HepG2 (cell line): ENCODE results near the gene PKD1L1. TPM values are rescaled to one million over a fixed set of nuclear protein-coding genes. Genes with fewer than 3 reads are reported as not detected.

Experiments used
- ATAC-seq: fragments of 200-7000 bp; cut with Tn5 transposase; 3 replicates; pipeline ENCODE4 v1.9.1; 2020; ENCODE audit warnings: mild to moderate bottlenecking, moderate library complexity
- BruUV-seq: library from RNA; stranded (reverse); fragments of 400-500 nt; replicated peaks from 2 replicates; lab custom pipeline; 2021; lab: Mats Ljungman, UMichigan
- CTCF ChIA-PET: fragments of 300-600 bp; formaldehyde crosslinking; extraction: SDS; loops from one replicate; lab custom pipeline; 2021; ENCODE audit warnings: low total read pairs, inconsistent platforms, low intra/inter-chr PET ratio; lab: Yijun Ruan, JAX
- POLR2A ChIA-PET: fragments of 350-600 bp; sonication (Branson Sonifier 250); formaldehyde crosslinking; loops from one replicate; lab custom pipeline; 2020; ENCODE audit warnings: antibody characterized with exemption, inconsistent platforms; lab: Yijun Ruan, JAX
- DNase-seq: peaks from one replicate; pipeline ENCODE4 v3.0.0-alpha.2; 2015; ENCODE audit warnings: low spot score
- FAIRE-seq: peaks from 3 replicates; lab custom pipeline; 2011; peaks lifted over from hg19 to GRCh38; lab: Jason Lieb, UNC
- H2AFZ ChIP-seq: one replicate; pipeline ENCODE4 v1.6.1; 2011; ENCODE audit warnings: low read length, inconsistent platforms
- H3K27ac ChIP-seq: fragments of 300-600 bp; 3 replicates; pipeline ENCODE4 v1.8.0; 2011; ENCODE audit warnings: mixed run types, mild to moderate bottlenecking, mixed read lengths, low read length, inconsistent platforms; ENCODE audit not compliant: insufficient read depth; ENCODE audit errors: extremely low read length
- H3K27me3 ChIP-seq, 2 experiments: fragments of 200-600 bp in 1 of 2; 2 replicates in 1 of 2; 3 replicates in 1 of 2; pipeline versions ENCODE4 v1.6.0 to v1.8.0; 2011; ENCODE audit warnings: low read length in 2 of 2, mild to moderate bottlenecking in 2 of 2, moderate library complexity in 2 of 2, inconsistent platforms in 1 of 2; ENCODE audit not compliant: insufficient read depth in 2 of 2, control insufficient read depth in 1 of 2
- H3K36me3 ChIP-seq, 2 experiments: fragments of 200-600 bp in 1 of 2; replicated peaks in 1 of 2; 2 replicates in 1 of 2; 3 replicates in 1 of 2; pipeline versions ENCODE4 v1.5.1 to v1.8.0; 2011; ENCODE audit warnings: low read length in 2 of 2, inconsistent platforms in 1 of 2; ENCODE audit not compliant: insufficient read depth in 2 of 2, control insufficient read depth in 1 of 2
- H3K4me1 ChIP-seq: 2 replicates; pipeline ENCODE4 v1.5.1; 2012; ENCODE audit warnings: low read length, inconsistent platforms; ENCODE audit not compliant: insufficient read depth
- H3K4me2 ChIP-seq: 2 replicates; pipeline ENCODE4 v1.6.0; 2011; ENCODE audit warnings: low read depth, low read length, inconsistent platforms
- H3K4me3 ChIP-seq, 3 experiments: fragments of 200-600 bp in 1 of 3; sonication (generic), shearing (Covaris generic) in 1 of 3; replicated peaks in 1 of 3; 2 replicates each; pipeline ENCODE4 v1.5.1; 2011 to 2016; ENCODE audit warnings: low read length in 3 of 3, inconsistent platforms in 2 of 3, low read depth in 2 of 3, mild to moderate bottlenecking in 2 of 3, control low read depth in 1 of 3, mixed read lengths in 1 of 3; ENCODE audit not compliant: insufficient read depth in 1 of 3
- H3K79me2 ChIP-seq: one replicate; pipeline ENCODE4 v1.6.1; 2011; ENCODE audit warnings: low read length, inconsistent platforms; ENCODE audit not compliant: insufficient read depth
- H3K9ac ChIP-seq: 2 replicates; pipeline ENCODE4 v1.6.0; 2011; ENCODE audit warnings: mild to moderate bottlenecking, low read depth, low read length, inconsistent platforms; ENCODE audit not compliant: insufficient read depth
- H3K9me3 ChIP-seq: 2 replicates; pipeline ENCODE4 v1.5.1; 2012; ENCODE audit warnings: mild to moderate bottlenecking, low read length
- H4K20me1 ChIP-seq: 2 replicates; pipeline ENCODE4 v1.6.0; 2011; ENCODE audit warnings: inconsistent platforms, mild to moderate bottlenecking, low read length, moderate library complexity; ENCODE audit not compliant: insufficient read depth
- ADNP ChIP-seq: sonication (generic); formaldehyde crosslinking; IDR thresholded peaks from 2 replicates; pipeline ENCODE4 v1.4.0; 2020; ENCODE audit warnings: missing genetic modification reagents
- AKAP8 ChIP-seq: sonication (generic); formaldehyde crosslinking; IDR thresholded peaks from 2 replicates; pipeline ENCODE4 v1.5.1; 2020; ENCODE audit warnings: mild to moderate bottlenecking, missing genetic modification reagents
- HCFC1 ChIP-seq: fragments of 150-350 bp; IDR thresholded peaks from 2 replicates; pipeline ENCODE4 v1.6.1; 2014; ENCODE audit warnings: low read depth, low read length
- HNRNPLL ChIP-seq: fragments of 200-400 bp; formaldehyde crosslinking; IDR thresholded peaks from 2 replicates; pipeline ENCODE4 v1.6.1; 2017; ENCODE audit warnings: mild to moderate bottlenecking, low read depth, low read length; ENCODE audit not compliant: poor library complexity, severe bottlenecking
- NCOA5 ChIP-seq: sonication (generic); formaldehyde crosslinking; IDR thresholded peaks from 2 replicates; pipeline ENCODE4 v1.4.0; 2020; ENCODE audit warnings: missing genetic modification reagents
- NFE2 ChIP-seq: sonication (generic); formaldehyde crosslinking; IDR thresholded peaks from 2 replicates; pipeline ENCODE4 v1.4.0; 2020; ENCODE audit warnings: missing genetic modification reagents
- NFRKB ChIP-seq: fragments of 450-650 bp; IDR thresholded peaks from 2 replicates; pipeline ENCODE4 v1.6.1; 2017
- RBFOX2 ChIP-seq: fragments of 200-400 bp; formaldehyde crosslinking; IDR thresholded peaks from 2 replicates; pipeline ENCODE4 v1.6.1; 2017; ENCODE audit warnings: low read depth, mild to moderate bottlenecking, low read length
- ZFP36L2 ChIP-seq: sonication (generic); formaldehyde crosslinking; IDR thresholded peaks from 2 replicates; pipeline ENCODE4 v1.4.0; 2020; ENCODE audit warnings: missing genetic modification reagents
- ZNF143 ChIP-seq: sonication (generic); formaldehyde crosslinking; IDR thresholded peaks from 2 replicates; pipeline ENCODE4 v1.4.0; 2020; ENCODE audit warnings: missing genetic modification reagents
- ZNF7 ChIP-seq: IDR thresholded peaks from 2 replicates; pipeline ENCODE4 v1.6.1; 2016; ENCODE audit warnings: missing biosample characterization, missing genetic modification reagents
- ZNF782 ChIP-seq: sonication (generic); formaldehyde crosslinking; IDR thresholded peaks from 2 replicates; pipeline ENCODE4 v1.4.0; 2020; ENCODE audit warnings: missing genetic modification reagents, mild to moderate bottlenecking, borderline replicate concordance
- ZNF841 ChIP-seq: sonication (generic); formaldehyde crosslinking; IDR thresholded peaks from 2 replicates; pipeline ENCODE4 v1.8.1; 2023; ENCODE audit warnings: missing genetic modification reagents, borderline replicate concordance
- WGBS: methylation state at CpG from one replicate; pipeline ENCODE4 v1.1.6; 2017; ENCODE audit warnings: low lambda C conversion rate; 5-methylcytosine and 5-hydroxymethylcytosine counted together
- in situ Hi-C: cut with HindIII; loops from 2 replicates; pipeline ENCODE4 v1.10.0; 2017; ENCODE audit warnings: low pct_unique_long_range_greater_than_20kb; ENCODE audit not compliant: extremely low pct_ligation_motif_present
- intact Hi-C: fragments of 100-400 bp; cut with micrococcal nuclease; formaldehyde crosslinking; loops from one replicate; pipeline ENCODE4 v1.10.0; 2022; ENCODE audit not compliant: unreplicated experiment
- polyA plus RNA-seq, 8 experiments: library from polyadenylated mRNA; depleted of rRNA in 3 of 8; stranded (reverse) in 7 of 8; unstranded in 1 of 8; fragments of >200 nt; fragmentation: Illumina TruSeq in 4 of 8; extraction: Trizol in 4 of 8; gene quantifications; 2 replicates each; pipeline versions ENCODE4 v1.2.1 to v1.2.3, GENCODE V29; 2011 to 2016; ENCODE audit warnings: low read depth in 4 of 8, missing spikeins in 1 of 8, mixed read lengths in 1 of 8; ENCODE audit not compliant: insufficient read depth in 1 of 8
- total RNA-seq, 5 experiments: library from RNA; depleted of rRNA; stranded (reverse); fragments of >200 nt; fragmentation: Illumina TruSeq; extraction: Trizol; gene quantifications; 2 replicates each; pipeline ENCODE4 v1.2.3, GENCODE V29; 2016; ENCODE audit warnings: low read depth in 1 of 5
- TF ChIP-seq, protein P1 (sequence below): sonication (generic); formaldehyde crosslinking; IDR thresholded peaks from 2 replicates; pipeline ENCODE4 v1.4.0; 2020; ENCODE audit warnings: missing genetic modification reagents, borderline replicate concordance

Gene PKD1L1
- total and polyA plus RNA-seq, 2 of the 13 experiments (the other 11 are each of a cell fraction or from before 2014, with no cell fraction given): 0.01 TPM; not detected in 1

DNA sequence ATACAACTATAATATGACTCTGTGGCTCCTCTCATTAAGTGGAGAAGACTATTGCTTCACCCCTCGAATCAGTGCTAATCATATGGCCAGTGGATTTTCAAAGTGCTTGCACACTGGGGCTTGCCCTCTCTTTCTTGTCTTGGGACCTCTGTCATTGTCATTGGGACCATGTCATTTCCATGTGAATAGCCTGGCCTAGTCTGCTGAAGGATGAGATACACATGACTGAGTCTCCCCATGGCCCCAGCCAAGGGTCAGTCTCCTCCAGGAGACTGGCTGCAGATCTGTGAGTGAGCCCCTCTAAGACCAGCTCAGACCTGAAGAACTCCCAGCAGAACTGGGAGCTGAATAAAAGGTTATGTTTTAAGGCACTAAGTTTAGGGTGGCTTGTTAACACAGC is 39.5 kb downstream of the PKD1L1 start:
- no peaks in the 10 kb centered on the region for H3K9me3 ChIP-seq
- H3K79me2 ChIP-seq: no peaks in the 10 kb centered on the region
- H3K4me1 ChIP-seq: peaks cover 7% of the 10 kb centered on the region; the same call in 1 of the 2 replicates
- 5% methylated on average over 1 of the region's 1 CpG for WGBS
- H3K4me3 ChIP-seq: no peak overlapping the region
- intact Hi-C loops (no loop called here), in situ Hi-C loops (no loop called here)
- FAIRE-seq: no peak
- no peak for ATAC-seq
- POLR2A ChIA-PET: no interaction called here
- no peaks in the 10 kb centered on the region for H4K20me1 ChIP-seq
- no peaks in the 10 kb centered on the region for H3K36me3 ChIP-seq
- DNase-seq: no peak
- no peak overlapping the region for H3K27ac ChIP-seq
- no peaks in the 10 kb centered on the region for H3K27me3 ChIP-seq
- H3K4me2 ChIP-seq: no peak overlapping the region
- no peak for TF ChIP-seq NCOA5 (CRISPR knock-in tag)
- CTCF ChIA-PET: no interaction called here
- H3K9ac ChIP-seq: no peak overlapping the region
- no peak overlapping the region for H2AFZ ChIP-seq
- BruUV-seq: no TSS peak

DNA sequence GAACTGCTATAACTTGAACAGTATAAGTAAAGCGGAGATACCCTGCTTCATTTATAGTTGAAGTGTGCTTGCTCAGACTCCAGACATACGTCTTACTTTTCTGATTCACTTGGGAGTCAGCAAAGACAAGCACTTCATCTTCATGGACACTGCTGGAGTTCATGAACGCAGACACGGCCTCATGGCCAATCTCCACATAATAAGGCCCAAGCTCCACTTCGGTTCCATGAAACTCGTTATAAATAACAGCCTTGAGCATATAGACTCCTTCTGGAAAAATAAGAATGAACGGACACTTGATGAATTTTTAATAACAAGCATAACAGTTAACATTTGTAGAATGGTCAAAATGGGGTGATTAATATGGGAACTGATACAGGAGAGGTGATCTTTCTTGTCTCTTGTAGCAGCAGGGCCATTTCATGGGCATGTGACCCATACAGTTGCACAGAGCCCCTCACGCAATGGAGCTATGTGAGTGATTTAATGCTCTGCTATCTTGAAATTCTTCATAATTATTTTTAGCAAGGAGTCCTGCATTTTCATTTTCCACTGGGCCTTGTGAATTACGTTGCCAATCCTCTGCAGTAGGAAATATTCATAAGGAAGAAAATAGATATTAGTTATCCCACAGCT is 40.2 kb downstream of the PKD1L1 start:
- Histone ChIP-seq H3K36me3 (no peaks in the 10 kb centered on the region), H3K4me2 (no peak overlapping the region), H3K79me2 (no peaks in the 10 kb centered on the region), H3K4me1 (peaks cover 7% of the 10 kb centered on the region; the same call in 1 of the 2 replicates), H3K9ac (no peak overlapping the region), H3K27ac (no peak overlapping the region), H3K9me3 (no peaks in the 10 kb centered on the region), H3K4me3 (no peak overlapping the region), H4K20me1 (no peaks in the 10 kb centered on the region), H3K27me3 (no peaks in the 10 kb centered on the region), H2AFZ (no peak overlapping the region)
- in situ Hi-C loops: no loop called here
- FAIRE-seq: no peak
- no peak for DNase-seq
- no TSS peak for BruUV-seq
- CTCF ChIA-PET: no interaction called here
- WGBS: 36% methylated on average over 9 of the region's 9 CpGs
- intact Hi-C loops: no loop called here
- TF ChIP-seq AKAP8 (CRISPR knock-in tag) (no peak), HNRNPLL (no peak), NFRKB (no peak), HCFC1 (no peak), ZNF7 (CRISPR knock-in tag) (no peak), NFE2 (CRISPR knock-in tag) (no peak), ZNF782 (no peak), ZFP36L2 (CRISPR knock-in tag) (no peak), ZNF841 (CRISPR knock-in tag) (no peak), ZNF143 (CRISPR knock-in tag) (no peak), ADNP (CRISPR knock-in tag) (no peak), RBFOX2 (no peak)
- TF ChIP-seq, protein P1, sequence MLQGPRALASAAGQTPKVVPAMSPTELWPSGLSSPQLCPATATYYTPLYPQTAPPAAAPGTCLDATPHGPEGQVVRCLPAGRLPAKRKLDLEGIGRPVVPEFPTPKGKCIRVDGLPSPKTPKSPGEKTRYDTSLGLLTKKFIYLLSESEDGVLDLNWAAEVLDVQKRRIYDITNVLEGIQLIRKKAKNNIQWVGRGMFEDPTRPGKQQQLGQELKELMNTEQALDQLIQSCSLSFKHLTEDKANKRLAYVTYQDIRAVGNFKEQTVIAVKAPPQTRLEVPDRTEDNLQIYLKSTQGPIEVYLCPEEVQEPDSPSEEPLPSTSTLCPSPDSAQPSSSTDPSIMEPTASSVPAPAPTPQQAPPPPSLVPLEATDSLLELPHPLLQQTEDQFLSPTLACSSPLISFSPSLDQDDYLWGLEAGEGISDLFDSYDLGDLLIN (CRISPR knock-in tag): no peak
- POLR2A ChIA-PET: no interaction called here
- ATAC-seq: no peak
